Neural cell (in vitro differentiated cells): ENCODE results near the gene KLHL36. TPM values are rescaled to one million over a fixed set of nuclear protein-coding genes. Genes with fewer than 3 reads are reported as not detected.

ENCODE experiments used
- H2AFZ ChIP-seq: fragments of 200-600, 300-800 bp; sonication (generic), shearing (Covaris generic); 2 replicates; pipeline ENCODE4 v1.6.0; 2014; ENCODE audit warnings: low read depth, mild to moderate bottlenecking, antibody characterized with exemption, low read length, moderate library complexity
- H3F3A ChIP-seq: fragments of 200-600 bp; shearing (Covaris generic); 2 replicates; pipeline ENCODE4 v1.6.1; 2016; ENCODE audit warnings: mild to moderate bottlenecking, moderate library complexity, mixed read lengths, antibody characterized with exemption, low read length; ENCODE audit not compliant: insufficient read depth, poor library complexity, severe bottlenecking
- H3K27ac ChIP-seq: fragments of 200-600, 300-800 bp; sonication (generic), shearing (Covaris generic); 2 replicates; pipeline ENCODE4 v1.5.1; 2014; ENCODE audit warnings: mild to moderate bottlenecking, low read length, moderate library complexity
- H3K27me3 ChIP-seq: fragments of 300-800, 200-600 bp; sonication (generic), shearing (Covaris generic); 2 replicates; pipeline ENCODE4 v1.6.0; 2014; ENCODE audit warnings: mild to moderate bottlenecking, low read depth, low read length, moderate library complexity; ENCODE audit not compliant: insufficient read depth
- H3K36me3 ChIP-seq: fragments of 300-800, 200-600 bp; sonication (generic), shearing (Covaris generic); 2 replicates; pipeline ENCODE4 v1.5.1; 2014; ENCODE audit warnings: mild to moderate bottlenecking, antibody characterized with exemption, low read length, moderate library complexity; ENCODE audit not compliant: insufficient read depth
- H3K4me2 ChIP-seq: fragments of 300-800, 200-600 bp; sonication (generic), shearing (Covaris generic); 2 replicates; pipeline ENCODE4 v1.6.0; 2014; ENCODE audit warnings: mild to moderate bottlenecking, low read length
- H3K4me3 ChIP-seq: fragments of 300-800, 200-600 bp; sonication (generic), shearing (Covaris generic); 2 replicates; pipeline ENCODE4 v1.5.1; 2014; ENCODE audit warnings: mild to moderate bottlenecking, low read length, moderate library complexity
- H3K79me2 ChIP-seq: fragments of 200-600 bp; shearing (Covaris generic); replicated peaks from 2 replicates; pipeline ENCODE4 v1.6.0; 2014; ENCODE audit warnings: mild to moderate bottlenecking, low read length, moderate library complexity; ENCODE audit not compliant: insufficient read depth
- H3K9ac ChIP-seq: fragments of 300-800, 200-600 bp; sonication (generic), shearing (Covaris generic); 2 replicates; pipeline ENCODE4 v1.6.1; 2016; ENCODE audit warnings: mild to moderate bottlenecking, low read length, mixed read lengths
- H3K9me2 ChIP-seq: fragments of 200-600 bp; shearing (Covaris generic); 2 replicates; pipeline ENCODE4 v1.6.1; 2016; ENCODE audit warnings: mild to moderate bottlenecking, low read length, mixed read lengths; ENCODE audit not compliant: insufficient read depth
- H3K9me3 ChIP-seq: fragments of 200-600, 300-800 bp; sonication (generic), shearing (Covaris generic); 2 replicates; pipeline ENCODE4 v1.6.1; 2016; ENCODE audit warnings: mild to moderate bottlenecking, mixed run types, low read length, moderate library complexity, mixed read lengths
- H4K20me1 ChIP-seq: fragments of 200-600 bp; shearing (Covaris generic); 2 replicates; pipeline ENCODE4 v1.6.1; 2016; ENCODE audit warnings: mild to moderate bottlenecking, mixed run types; ENCODE audit not compliant: insufficient read depth
- EZH2 ChIP-seq: fragments of 200-600, 300-800 bp; shearing (Covaris generic), sonication (generic); IDR thresholded peaks from 2 replicates; pipeline ENCODE4 v1.6.1; 2014; ENCODE audit warnings: antibody characterized with exemption, low read length, borderline replicate concordance, mild to moderate bottlenecking; ENCODE audit not compliant: insufficient read depth, poor library complexity, severe bottlenecking
- MXI1 ChIP-seq: fragments of 450-650 bp; conservative IDR thresholded peaks from 2 replicates; pipeline ENCODE4 v1.6.1; 2014; ENCODE audit warnings: antibody characterized with exemption, mild to moderate bottlenecking; ENCODE audit not compliant: poor library complexity, severe bottlenecking
- POLR2AphosphoS5 ChIP-seq: IDR thresholded peaks from 2 replicates; pipeline ENCODE4 v1.6.1; 2012
- RAD21 ChIP-seq: fragments of 450-650 bp; conservative IDR thresholded peaks from 2 replicates; pipeline ENCODE4 v1.6.1; 2014; ENCODE audit warnings: antibody characterized with exemption, mild to moderate bottlenecking, moderate library complexity
- SMC3 ChIP-seq: fragments of 450-650 bp; conservative IDR thresholded peaks from 2 replicates; pipeline ENCODE4 v1.6.1; 2014; ENCODE audit warnings: antibody characterized with exemption, mild to moderate bottlenecking, moderate library complexity; ENCODE audit not compliant: poor library complexity
- TAF1 ChIP-seq: IDR thresholded peaks from 2 replicates; pipeline ENCODE4 v1.6.1; 2012; ENCODE audit warnings: low read depth
- polyA plus RNA-seq: library from polyadenylated mRNA; depleted of rRNA; stranded (reverse); fragments of >200 nt; gene quantifications from 2 replicates; pipeline ENCODE4 v1.2.3, GENCODE V29; 2014
- TF ChIP-seq, protein P1 (sequence below): IDR thresholded peaks from 2 replicates; pipeline ENCODE4 v1.6.1; 2012; ENCODE audit warnings: borderline replicate concordance
- TF ChIP-seq, protein P2 (sequence below): fragments of 450-650 bp; IDR thresholded peaks from 2 replicates; pipeline ENCODE4 v1.5.1; 2014; ENCODE audit warnings: antibody characterized with exemption, mild to moderate bottlenecking, moderate library complexity; ENCODE audit not compliant: poor library complexity, severe bottlenecking

Gene KLHL36
- polyA plus RNA-seq, 1 donor from 2014 or later = 43.8 TPM

DNA sequence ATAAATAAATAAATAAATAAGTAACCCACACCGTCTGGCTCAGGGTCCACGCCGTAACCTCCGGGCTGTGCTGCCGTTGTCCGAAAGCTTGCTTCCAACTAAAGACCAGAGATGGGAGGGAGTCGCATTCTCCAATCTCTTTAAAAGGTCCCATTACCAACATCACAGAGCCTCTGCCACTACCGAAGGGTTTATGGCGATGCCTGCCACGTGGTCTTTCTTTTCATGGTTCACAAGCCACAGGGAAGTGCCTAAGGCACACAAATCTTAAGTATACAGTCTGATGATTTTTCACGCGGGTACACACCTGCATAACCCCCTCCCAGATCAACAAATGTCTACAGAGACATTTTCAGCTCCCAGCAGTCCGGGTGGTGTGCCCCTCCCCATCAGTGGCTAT is 31.8 kb upstream of the KLHL36 start:
- no peaks in the 10 kb centered on the region for H3K36me3 ChIP-seq
- peak overlapping the region; percentile 88 for H3K4me2 ChIP-seq
- H3F3A ChIP-seq = no peaks in the 10 kb centered on the region
- H4K20me1 ChIP-seq = no peaks in the 10 kb centered on the region
- H3K79me2 ChIP-seq = peaks cover 28% of the 10 kb centered on the region
- no peak overlapping the region for H3K27ac ChIP-seq
- H3K9ac ChIP-seq = peak overlapping the region; percentile 77
- TF ChIP-seq MXI1 (peak; percentile 48), RAD21 (no peak), SMC3 (no peak), POLR2AphosphoS5 (no peak), EZH2 (no peak), TAF1 (no peak)
- TF ChIP-seq, protein P1, sequence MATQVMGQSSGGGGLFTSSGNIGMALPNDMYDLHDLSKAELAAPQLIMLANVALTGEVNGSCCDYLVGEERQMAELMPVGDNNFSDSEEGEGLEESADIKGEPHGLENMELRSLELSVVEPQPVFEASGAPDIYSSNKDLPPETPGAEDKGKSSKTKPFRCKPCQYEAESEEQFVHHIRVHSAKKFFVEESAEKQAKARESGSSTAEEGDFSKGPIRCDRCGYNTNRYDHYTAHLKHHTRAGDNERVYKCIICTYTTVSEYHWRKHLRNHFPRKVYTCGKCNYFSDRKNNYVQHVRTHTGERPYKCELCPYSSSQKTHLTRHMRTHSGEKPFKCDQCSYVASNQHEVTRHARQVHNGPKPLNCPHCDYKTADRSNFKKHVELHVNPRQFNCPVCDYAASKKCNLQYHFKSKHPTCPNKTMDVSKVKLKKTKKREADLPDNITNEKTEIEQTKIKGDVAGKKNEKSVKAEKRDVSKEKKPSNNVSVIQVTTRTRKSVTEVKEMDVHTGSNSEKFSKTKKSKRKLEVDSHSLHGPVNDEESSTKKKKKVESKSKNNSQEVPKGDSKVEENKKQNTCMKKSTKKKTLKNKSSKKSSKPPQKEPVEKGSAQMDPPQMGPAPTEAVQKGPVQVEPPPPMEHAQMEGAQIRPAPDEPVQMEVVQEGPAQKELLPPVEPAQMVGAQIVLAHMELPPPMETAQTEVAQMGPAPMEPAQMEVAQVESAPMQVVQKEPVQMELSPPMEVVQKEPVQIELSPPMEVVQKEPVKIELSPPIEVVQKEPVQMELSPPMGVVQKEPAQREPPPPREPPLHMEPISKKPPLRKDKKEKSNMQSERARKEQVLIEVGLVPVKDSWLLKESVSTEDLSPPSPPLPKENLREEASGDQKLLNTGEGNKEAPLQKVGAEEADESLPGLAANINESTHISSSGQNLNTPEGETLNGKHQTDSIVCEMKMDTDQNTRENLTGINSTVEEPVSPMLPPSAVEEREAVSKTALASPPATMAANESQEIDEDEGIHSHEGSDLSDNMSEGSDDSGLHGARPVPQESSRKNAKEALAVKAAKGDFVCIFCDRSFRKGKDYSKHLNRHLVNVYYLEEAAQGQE = no peak
- TF ChIP-seq, protein P2, sequence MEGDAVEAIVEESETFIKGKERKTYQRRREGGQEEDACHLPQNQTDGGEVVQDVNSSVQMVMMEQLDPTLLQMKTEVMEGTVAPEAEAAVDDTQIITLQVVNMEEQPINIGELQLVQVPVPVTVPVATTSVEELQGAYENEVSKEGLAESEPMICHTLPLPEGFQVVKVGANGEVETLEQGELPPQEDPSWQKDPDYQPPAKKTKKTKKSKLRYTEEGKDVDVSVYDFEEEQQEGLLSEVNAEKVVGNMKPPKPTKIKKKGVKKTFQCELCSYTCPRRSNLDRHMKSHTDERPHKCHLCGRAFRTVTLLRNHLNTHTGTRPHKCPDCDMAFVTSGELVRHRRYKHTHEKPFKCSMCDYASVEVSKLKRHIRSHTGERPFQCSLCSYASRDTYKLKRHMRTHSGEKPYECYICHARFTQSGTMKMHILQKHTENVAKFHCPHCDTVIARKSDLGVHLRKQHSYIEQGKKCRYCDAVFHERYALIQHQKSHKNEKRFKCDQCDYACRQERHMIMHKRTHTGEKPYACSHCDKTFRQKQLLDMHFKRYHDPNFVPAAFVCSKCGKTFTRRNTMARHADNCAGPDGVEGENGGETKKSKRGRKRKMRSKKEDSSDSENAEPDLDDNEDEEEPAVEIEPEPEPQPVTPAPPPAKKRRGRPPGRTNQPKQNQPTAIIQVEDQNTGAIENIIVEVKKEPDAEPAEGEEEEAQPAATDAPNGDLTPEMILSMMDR = no peak
- no peaks in the 10 kb centered on the region for H3K9me2 ChIP-seq
- peak overlapping the region; percentile 41 for H2AFZ ChIP-seq
- H3K4me3 ChIP-seq = peak overlapping the region; percentile 98
- H3K9me3 ChIP-seq = no peaks in the 10 kb centered on the region
- no peaks in the 10 kb centered on the region for H3K27me3 ChIP-seq

DNA sequence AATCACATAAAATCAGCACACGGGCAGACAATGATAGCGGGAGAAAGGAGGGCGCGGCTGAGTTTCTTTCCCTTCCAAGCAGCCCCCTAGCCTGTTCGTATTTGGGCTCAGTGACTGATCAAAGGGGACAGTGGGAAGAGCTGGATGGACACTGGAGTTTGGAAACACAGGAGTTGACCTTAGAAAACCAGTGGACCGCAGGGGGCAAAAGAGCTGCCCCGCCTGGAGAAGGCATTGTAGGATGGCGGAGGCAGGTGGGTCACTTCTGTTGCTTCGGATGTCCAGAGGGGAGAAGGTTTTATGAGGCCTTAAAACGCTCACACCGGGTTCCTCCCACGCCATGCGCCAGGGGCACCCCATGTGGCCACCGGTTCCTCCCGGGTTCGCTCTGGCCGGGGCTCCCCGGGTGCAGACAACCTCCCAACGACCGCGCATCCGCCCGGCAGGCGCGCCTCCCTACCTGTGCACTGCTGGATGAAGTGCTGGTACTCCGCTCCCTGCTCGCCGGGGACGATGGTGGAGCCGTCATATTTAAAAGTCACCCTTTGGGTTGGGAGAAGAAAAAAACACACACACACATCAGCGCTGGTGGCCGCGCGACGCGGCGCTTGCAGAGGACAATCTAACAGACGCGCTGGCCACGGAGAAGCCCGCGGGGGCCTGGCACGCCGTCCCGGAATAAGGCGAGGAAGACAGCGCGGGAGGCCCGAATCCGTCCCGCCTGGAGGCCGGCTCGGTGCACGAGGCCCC is 31.1 kb upstream of the KLHL36 start:
- no peaks in the 10 kb centered on the region for H4K20me1 ChIP-seq

More for the DNA sequence above, 31.1 kb upstream of the KLHL36 start:
- Histone ChIP-seq H3K4me2 (peak overlapping the region; percentile 88), H3K4me3 (peak overlapping the region; percentile 98), H3K36me3 (no peaks in the 10 kb centered on the region), H3K79me2 (peaks cover 28% of the 10 kb centered on the region), H3K27ac (peak overlapping the region; percentile 64), H3F3A (no peaks in the 10 kb centered on the region), H3K9ac (peak overlapping the region; percentile 77), H3K9me3 (no peaks in the 10 kb centered on the region), H3K27me3 (no peaks in the 10 kb centered on the region), H3K9me2 (no peaks in the 10 kb centered on the region), H2AFZ (peak overlapping the region; percentile 41)
- TF ChIP-seq, protein P2 = no peak
- TF ChIP-seq MXI1 = peak; percentile 88
- TF ChIP-seq, protein P1 = peak; percentile 30
